T47D (cell line): Measurements from ENCODE around the gene NCEH1.

Experiments
- DNase-seq, 2 experiments: peaks; one replicate each; pipeline versions ENCODE4 v3.0.0 to v3.0.0-alpha.2; 2011 to 2012; ENCODE audit warnings: low read depth in 1 of 2, low spot score in 1 of 2
- JUND ChIP-seq: IDR thresholded peaks from 2 replicates; pipeline ENCODE4 v1.6.1; 2012; ENCODE audit warnings: low read depth
- in situ Hi-C: cut with HindIII; loops from 2 replicates; pipeline ENCODE4 v1.10.0; 2016; ENCODE audit warnings: low sequenced_read_pairs, low pct_unique_long_range_greater_than_20kb

NCEH1 gene

DNA sequence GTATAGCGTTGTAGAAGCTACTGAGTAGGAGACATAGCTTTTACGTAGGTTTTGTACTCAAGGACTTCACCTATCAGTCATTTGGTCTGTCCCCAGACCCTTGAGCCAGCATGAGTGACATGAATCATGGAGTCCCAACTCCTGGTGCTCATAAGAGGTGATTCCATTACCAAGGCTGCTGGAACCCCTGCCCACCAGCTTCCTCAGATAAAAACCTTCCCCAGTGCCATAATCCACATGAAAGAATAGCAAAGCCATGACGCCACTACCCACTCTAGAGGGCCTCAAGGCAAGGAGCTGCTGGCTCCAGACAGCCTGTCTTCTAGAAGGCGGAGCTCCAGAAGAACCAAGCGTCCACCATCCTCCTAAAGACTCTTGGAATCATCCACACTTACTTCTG, 69.6 kb downstream of the NCEH1 start:
- no peak for TF ChIP-seq JUND
- no peak for DNase-seq
- in situ Hi-C loops = no loop called here

DNA sequence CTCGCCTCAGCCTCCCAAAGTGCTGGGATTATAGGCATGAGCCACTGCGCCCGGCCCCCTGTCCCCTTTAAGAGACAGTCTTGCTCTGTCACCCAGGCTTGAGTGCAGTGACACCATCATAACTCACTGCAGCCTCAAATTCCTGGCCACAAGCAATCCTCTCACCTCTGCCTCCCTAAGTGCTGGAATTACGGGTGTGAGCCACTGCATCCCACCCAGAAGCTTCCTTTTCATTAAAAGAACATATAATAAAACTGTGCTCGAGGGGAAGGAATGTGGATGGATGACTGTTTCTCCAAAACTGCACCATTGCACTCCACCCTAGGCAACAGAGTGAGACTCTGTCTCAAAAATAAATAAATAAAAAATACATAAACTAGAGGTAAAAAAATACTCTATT, 70.1 kb downstream of the NCEH1 start:
- no peak for DNase-seq
- TF ChIP-seq JUND = no peak
- in situ Hi-C loops = no loop called here

DNA sequence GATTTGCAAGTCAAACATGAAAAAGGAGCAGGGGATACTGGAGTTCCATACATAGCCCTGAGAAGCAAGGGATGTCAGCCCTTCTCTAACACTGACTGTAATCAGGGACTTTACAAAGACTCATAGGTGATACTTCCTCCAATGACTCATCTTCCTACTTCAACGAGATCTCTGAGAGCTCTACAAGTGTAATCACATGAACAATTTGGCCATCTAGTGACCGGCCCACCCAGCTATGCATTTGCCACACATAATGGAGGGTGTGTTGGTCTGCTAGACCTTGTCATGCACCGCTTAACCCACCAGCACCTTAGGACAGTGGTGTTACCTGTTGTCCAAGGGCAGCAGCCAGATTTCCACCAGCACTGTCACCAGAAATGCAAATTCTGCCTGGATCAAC, 75.3 kb downstream of the NCEH1 start:
- DNase-seq = no peak
- in situ Hi-C loops = no loop called here
- TF ChIP-seq JUND = no peak

DNA sequence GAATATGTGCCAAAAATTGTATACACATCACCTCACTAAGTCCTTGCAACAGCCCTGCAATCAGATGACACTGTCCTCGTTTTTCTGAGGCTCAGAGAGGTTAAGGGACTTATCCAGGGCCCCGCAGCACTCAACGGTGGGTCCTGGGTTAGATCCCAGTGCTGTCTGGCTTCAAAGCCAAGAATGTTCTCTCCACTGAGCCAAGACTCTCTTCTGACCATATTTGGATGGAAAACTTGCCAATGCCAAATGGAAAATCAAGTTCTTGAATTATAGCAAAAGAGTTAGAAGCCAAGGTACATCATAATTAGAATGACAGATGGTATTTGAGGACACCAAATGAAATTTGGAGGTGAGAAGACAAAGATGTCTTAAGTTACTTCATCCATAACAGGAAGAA, 75.9 kb downstream of the NCEH1 start:
- no peak for TF ChIP-seq JUND
- DNase-seq = peak in 1 of 2 experiments; percentile 42
- in situ Hi-C loops = no loop called here

DNA sequence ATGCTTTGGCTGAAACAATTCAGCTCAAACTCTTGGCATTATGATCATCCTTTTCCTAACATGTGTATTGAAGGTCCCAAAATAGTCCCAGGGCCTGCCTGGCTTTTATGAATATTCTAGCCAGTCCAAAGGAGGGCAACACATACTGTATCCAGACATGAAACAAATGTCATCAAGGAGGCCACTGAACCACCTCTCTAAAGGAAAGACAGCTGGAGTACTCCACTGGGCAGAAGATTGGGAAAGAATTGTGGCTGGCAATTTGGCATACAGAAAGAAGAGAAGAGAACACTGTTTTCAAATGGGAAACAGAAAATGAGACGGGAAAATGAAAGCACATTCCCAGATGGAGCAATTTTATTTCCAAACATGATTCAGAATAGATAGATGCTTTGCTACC, 80.6 kb downstream of the NCEH1 start:
- TF ChIP-seq JUND = no peak
- in situ Hi-C loops = no loop called here
- DNase-seq = no peak

DNA sequence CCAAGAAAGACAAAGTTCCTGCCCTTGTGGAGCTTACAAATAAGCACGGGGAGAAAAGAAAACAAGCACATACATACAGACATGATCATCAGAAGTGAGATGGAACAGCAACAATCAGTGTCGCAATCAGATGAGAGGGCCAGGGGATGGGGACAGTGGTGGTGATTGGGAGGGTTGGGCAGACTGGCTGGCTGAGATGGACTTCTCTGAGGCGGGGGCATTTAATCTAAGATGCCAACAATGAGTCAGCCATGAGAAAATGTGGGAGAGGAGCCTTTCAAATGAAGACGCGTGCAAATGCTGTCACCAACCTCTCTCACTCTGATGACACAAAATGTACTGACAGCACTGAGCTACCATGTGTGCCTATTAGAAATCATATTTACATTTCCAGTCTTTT, 81.4 kb downstream of the NCEH1 start:
- in situ Hi-C loops = no loop called here
- no peak for TF ChIP-seq JUND
- no peak for DNase-seq

DNA sequence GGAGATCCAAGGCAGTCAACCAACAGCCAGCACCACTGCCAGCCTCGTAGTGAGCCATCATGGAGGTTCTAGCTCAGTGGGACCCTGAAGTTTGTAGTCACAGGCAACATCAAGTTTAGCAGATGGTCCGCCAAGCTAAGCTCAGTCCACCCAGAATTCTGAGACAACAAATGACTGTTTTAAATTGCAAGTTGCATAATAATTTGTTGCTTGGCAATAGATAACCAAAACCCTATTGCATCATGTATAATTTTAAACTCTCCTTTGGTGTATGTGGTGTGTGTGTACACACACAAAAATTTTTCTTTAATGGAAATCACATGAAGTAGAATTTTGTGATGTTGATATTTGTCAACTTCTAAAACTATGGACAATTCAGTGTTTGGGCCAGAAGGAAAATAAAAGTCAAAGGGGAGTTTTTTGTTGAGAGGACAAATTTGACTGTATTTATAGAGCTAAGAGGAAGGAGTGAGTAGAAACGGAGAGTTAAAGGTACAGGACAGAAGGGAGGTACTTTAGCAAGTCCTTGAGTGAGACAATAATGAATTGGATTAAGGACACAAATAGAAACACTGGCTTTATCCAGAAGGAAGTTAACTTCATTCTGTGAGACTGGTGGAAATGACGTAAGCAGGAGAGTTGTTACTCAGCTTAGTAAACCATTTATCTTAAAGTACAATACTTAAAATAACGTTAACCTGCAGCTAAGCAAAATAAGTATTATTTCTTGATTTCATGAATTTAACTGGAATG, 83.6 kb downstream of the NCEH1 start:
- no peak for TF ChIP-seq JUND
- in situ Hi-C loops = no loop called here
- DNase-seq = no peak

DNA sequence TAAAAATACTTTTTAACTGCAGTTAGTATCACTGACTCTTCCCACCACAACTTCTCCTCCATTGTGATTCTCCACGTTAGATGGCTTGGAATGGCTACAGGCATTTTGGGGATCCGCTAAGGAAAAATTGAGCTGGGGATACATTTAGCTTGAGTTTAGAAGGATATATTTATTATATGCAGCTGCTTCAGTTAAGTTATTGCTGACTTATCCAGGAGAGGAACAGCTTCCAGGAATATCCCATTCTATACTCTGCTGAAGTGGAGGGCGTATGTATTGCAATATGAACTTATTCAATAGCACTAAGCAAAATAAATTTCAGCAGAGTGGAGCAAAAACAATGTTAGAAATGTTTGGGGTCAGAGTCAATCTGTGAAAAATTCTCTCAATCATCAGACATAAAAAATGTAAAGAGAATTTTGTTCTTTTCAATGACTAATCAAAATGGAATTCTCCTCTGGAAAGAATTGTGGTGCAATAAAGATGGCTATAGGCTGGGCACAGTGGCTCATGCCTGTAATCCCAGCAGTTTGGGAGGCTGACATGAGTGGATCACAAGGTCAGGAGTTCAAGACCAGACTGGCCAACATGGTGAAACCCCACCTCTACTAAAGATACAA, 84.7 kb downstream of the NCEH1 start:
- TF ChIP-seq JUND = no peak
- in situ Hi-C loops = no loop called here
- DNase-seq = no peak

DNA sequence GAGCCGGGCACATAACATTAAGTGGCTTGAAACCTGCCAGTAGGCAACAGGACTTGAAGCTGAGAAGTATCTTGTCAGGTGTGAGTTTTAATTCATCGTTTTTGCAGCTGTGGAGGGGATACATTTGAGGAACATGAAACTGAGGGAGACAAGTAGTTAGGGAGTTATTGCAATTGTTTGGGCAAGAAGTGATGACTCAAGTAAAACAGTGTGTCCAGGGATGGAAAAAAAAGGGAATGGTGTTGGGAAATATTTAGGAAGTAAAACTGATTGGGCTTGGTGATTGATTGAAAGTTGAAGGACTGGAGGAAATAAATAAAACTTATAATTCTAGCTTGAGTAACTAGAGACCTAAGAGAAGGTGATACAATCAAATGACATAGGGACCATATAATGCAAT, 85.5 kb downstream of the NCEH1 start:
- no peak for TF ChIP-seq JUND
- DNase-seq = no peak
- in situ Hi-C loops = no loop called here

DNA sequence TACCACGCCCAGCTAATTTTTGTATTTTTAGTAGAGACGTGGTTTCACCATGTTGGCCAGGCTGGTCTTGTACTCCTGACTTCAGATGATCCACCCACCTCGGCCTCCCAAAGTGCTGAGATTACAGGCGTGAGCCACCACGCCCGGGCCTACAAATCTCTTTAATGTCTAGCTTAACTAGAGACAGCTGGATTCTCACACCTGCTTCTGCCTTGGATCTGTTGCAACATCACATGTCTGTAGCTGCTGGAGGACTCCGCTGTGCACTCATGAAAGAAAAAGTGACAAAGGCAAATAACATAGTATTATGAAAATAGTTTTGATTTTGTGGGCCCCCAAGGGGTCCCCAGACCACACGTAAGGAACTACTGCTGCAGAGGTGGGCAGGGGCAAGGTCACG, 85.9 kb downstream of the NCEH1 start:
- in situ Hi-C loops = no loop called here
- TF ChIP-seq JUND = no peak
- no peak for DNase-seq

DNA sequence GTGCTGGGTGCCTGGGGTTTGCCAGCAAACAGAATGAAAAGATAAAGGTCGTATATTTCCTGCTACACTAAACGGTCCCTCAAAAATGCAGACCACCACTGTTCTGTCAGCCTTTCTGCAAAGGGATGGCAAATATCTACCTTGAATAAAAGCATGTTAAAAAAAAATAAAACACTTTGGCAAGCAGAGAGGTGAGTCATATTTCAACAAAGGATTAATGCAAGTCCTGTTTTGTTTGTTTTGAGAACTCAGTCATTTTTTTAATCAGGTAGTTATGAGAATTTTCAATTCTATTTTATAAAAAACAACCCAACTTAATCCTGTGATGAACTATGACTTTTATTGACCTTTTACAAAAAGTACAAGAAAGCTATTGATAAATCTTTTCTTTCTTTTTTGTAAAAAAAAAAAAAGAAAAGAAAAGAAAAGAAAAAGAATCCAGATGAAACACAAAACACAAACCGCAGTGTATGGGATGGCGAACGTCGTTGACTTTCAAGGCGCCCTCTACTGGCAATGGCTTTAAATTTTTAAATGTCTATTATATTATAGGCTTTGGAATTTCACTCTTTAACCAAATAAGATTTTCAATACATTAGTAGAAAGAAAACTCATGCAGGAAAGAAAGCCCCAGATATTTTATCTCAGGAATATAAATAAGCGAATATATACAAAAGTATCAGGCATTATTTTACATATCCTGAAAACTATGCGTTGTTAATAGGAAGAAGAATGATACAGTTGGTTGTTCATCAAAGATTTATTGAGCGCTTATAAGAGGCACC, 87.8 kb downstream of the NCEH1 start:
- in situ Hi-C loops = no loop called here
- TF ChIP-seq JUND = no peak
- DNase-seq = peak in 1 of 2 experiments; percentile 82

DNA sequence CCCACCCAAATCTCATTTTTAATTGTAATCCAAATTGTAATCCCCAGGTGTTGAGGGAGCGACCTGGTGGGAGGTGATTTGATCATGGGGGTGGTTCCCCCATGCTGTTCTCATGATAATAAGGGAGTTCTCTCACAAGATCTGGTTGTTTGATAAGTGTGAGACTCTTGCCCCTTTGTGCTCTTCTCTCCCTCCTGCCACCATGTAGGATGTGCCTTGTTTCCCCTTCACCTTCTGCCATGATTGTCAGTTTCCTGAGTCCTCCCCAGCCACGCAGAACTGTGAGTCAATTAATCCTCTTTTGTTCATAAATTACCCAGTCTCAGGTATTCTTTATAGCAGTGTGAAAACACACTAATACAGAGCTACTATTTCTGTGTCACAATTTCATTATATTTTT, 88.7 kb downstream of the NCEH1 start:
- no peak for DNase-seq
- in situ Hi-C loops = no loop called here
- TF ChIP-seq JUND = no peak

DNA sequence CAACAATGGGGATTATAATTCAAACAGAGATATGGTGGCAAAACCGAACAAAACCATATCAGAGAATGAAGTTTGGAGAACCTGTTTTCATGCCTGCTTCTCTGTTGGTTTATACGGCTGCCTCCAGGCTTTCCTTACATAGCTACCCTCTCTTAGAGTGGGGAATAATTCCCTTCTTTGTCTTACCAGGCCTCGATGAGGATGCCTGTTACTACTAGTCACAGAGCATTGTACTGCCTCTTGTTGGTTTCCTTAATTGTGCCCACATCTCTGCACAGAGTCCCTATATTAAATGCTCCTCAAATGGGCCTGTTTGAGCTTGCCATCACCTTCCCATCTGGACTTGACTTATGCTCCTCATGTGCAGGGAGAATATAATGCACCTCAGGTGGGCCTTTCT, 92.9 kb downstream of the NCEH1 start:
- in situ Hi-C loops = no loop called here
- no peak for TF ChIP-seq JUND
- DNase-seq = no peak
